ENCODE results near the gene ATF6B. TPM values are rescaled to one million over a fixed set of nuclear protein-coding genes. Genes with fewer than 3 reads are reported as not detected.
"Not testable (repeated sequence)": the region's sequence is repeated elsewhere in the genome, so short reads cannot be mapped to it uniquely, and the experiment has no call there.

ATF6B gene
- total RNA-seq, 1 donor from 2014 or later, result 83.7 TPM

DNA sequence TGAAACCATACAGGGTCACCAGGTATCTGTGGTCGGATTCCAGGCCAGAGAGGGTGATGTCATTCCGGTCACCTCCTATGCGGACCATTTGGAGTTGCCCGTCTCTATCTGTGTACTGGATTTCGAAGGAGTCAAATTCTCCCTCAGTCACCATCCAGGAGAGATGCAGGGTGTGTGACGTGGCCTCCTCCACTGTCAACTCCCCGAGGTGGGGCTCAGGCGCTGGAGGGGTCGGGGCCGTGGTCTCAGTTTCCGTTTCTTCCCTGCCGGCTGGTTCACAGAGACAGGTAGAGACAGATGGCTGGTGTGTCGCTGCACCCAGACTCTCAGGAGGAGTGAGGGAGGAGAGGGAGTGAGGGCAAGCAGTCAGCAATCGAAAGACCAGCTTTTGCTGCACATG lies 59.2 kb downstream of the ATF6B start:
- Histone ChIP-seq H3K4me3 (no peak overlapping the region), H3K9me3 (no peaks in the 10 kb centered on the region), H3K27ac (no peak overlapping the region), H3K4me1 (no peaks in the 10 kb centered on the region), H3K36me3 (peaks cover 93% of the 10 kb centered on the region), H3K27me3 (ENCODE audit: low read depth) (no peaks in the 10 kb centered on the region)
- DNase-seq (no peak), ATAC-seq (no peak)
- TF ChIP-seq CTCF (IDR thresholded peaks at IDR 0.05), result no peak
- intact Hi-C loops (cut with DNase I), result no loop called here

DNA sequence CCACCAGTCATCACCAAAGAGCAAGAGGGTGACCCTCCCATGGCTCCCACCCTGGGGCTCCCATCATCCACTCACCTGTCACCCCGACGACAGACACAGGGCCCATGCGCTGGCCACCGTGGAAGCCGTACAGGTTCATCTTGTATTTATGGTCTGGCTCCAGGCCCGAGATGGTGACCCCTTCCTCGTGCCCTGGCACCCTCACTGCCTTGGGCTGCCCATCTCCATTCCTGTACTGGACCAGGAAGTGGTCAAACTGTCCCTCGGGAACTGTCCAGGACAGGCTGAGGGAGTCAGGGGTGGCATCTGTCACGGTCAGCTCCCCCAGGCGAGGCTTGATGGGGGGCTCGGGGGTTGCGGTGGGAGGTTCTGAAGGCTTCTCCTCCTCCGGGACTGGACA lies 59.7 kb downstream of the ATF6B start:
- H3K4me3 ChIP-seq; H3K4me1 ChIP-seq; H3K27me3 ChIP-seq (ENCODE audit: low read depth); H3K27ac ChIP-seq; ATAC-seq; H3K9me3 ChIP-seq; intact Hi-C loops (cut with DNase I); DNase-seq: not testable (repeated sequence)
- H3K36me3 ChIP-seq, result peaks cover 91% of the 10 kb centered on the region

DNA sequence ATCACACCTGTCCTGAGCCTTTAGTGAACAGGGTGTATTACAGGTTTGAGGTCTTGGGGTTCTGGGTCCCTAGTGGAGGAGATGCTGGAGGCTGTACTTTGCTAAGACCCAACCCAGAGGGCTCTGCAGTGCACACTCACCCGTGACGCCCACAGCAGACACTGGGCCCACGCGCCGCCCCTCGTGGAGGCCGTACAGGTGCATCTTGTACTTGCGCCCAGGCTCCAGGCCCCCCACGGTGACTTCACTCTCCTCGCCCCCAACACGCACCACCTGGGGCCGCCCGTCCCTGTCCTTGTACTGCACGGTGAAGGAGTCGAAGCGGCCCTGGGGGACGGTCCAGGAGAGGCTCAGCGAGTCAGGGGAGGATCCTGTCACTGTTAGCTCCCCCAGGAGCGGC lies 60.5 kb downstream of the ATF6B start:
- intact Hi-C loops (cut with DNase I), result not testable (repeated sequence)

More for the DNA sequence above, 60.5 kb downstream of the ATF6B start:
- H3K9me3 ChIP-seq; H3K4me1 ChIP-seq; ATAC-seq; H3K27me3 ChIP-seq (ENCODE audit: low read depth); DNase-seq; H3K4me3 ChIP-seq; H3K27ac ChIP-seq: not testable (repeated sequence)
- H3K36me3 ChIP-seq, result peaks cover 91% of the 10 kb centered on the region

Small RNAs within 50 kb of the gene (microRNA-seq; reads per million reads assigned to microRNA genes)
- not detected for gene MIR6721 (ENCODE audit: borderline number of aligned reads)

Other genes with a start within 250 kb of the ATF6B start
- 53.7 TPM for gene SLC44A4, start 249.2 kb downstream of the ATF6B start, total RNA-seq
- gene EHMT2, start 230.5 kb downstream of the ATF6B start, total RNA-seq, result 46.0 TPM
- 5.1 TPM for gene ZBTB12, start 226.2 kb downstream of the ATF6B start, total RNA-seq
- 311 TPM for gene C2, start 200.5 kb downstream of the ATF6B start, total RNA-seq
- 85.6 TPM for gene CFB, start 182.2 kb downstream of the ATF6B start, total RNA-seq
- gene NELFE, start 169.3 kb downstream of the ATF6B start, total RNA-seq, result 47.0 TPM
- gene SKIC2, start 169.1 kb downstream of the ATF6B start, total RNA-seq, result 64.2 TPM
- gene DXO, start 156.1 kb downstream of the ATF6B start, total RNA-seq, result 16.5 TPM
- gene C4A, start 146.2 kb downstream of the ATF6B start, total RNA-seq, result 175 TPM
- 162 TPM for gene C4B, start 113.5 kb downstream of the ATF6B start, total RNA-seq
- gene CYP21A2, start 89.8 kb downstream of the ATF6B start, total RNA-seq, result 1.1 TPM
- gene TNXB, start 18.9 kb downstream of the ATF6B start, total RNA-seq, result 120 TPM
- gene FKBPL, start 2.0 kb upstream of the ATF6B start, total RNA-seq, result 5.8 TPM
- gene PRRT1, start 23.7 kb upstream of the ATF6B start, total RNA-seq, result 1.2 TPM
- 13.7 TPM for gene PPT2, start 25.9 kb upstream of the ATF6B start, total RNA-seq
- 13.4 TPM for gene EGFL8, start 36.3 kb upstream of the ATF6B start, total RNA-seq
- gene AGPAT1, start 47.8 kb upstream of the ATF6B start, total RNA-seq, result 51.2 TPM
- 44.9 TPM for gene RNF5, start 50.2 kb upstream of the ATF6B start, total RNA-seq
- 882 TPM for gene AGER, start 56.0 kb upstream of the ATF6B start, total RNA-seq
- 89.2 TPM for gene PBX2, start 62.0 kb upstream of the ATF6B start, total RNA-seq
- gene GPSM3, start 64.4 kb upstream of the ATF6B start, total RNA-seq, result 76.2 TPM
- gene NOTCH4, start 95.8 kb upstream of the ATF6B start, total RNA-seq, result 63.6 TPM
- gene TSBP1, start 243.7 kb upstream of the ATF6B start, total RNA-seq, result not detected

Data from lower lobe of right lung (tissue), 2 donors.